Lower leg skin (tissue), 4 donors: Measurements from ENCODE around the gene SORD. TPM values are rescaled to one million over a fixed set of nuclear protein-coding genes. Genes with fewer than 3 reads are reported as not detected.

Experiments used
- DNase-seq, 2 donors: peaks; one replicate each; pipeline ENCODE4 v3.0.0-alpha.2; 2019; ENCODE audit warnings: low spot score in 2 of 2
- H3K4me3 ChIP-seq: fragments of 200-600 bp; sonication (generic); 2 replicates; pipeline ENCODE4 v1.5.1; 2017; ENCODE audit warnings: mild to moderate bottlenecking, low read depth; ENCODE audit not compliant: poor library complexity, severe bottlenecking
- CTCF ChIP-seq, 3 donors: fragments of 450-650 bp; IDR thresholded peaks; one replicate each; pipeline ENCODE4 v1.5.1; 2016; ENCODE audit warnings: antibody characterized with exemption in 3 of 3, mild to moderate bottlenecking in 3 of 3, moderate library complexity in 2 of 3
- POLR2A ChIP-seq, 2 donors: fragments of 450-650 bp; IDR thresholded peaks; one replicate each; pipeline ENCODE4 v1.6.1; 2016 to 2017; ENCODE audit warnings: antibody characterized with exemption in 2 of 2, mild to moderate bottlenecking in 1 of 2, moderate library complexity in 1 of 2
- WGBS, 2 donors: methylation state at CpG; one replicate each; pipeline ENCODE4 v1.1.5; 2018; 5-methylcytosine and 5-hydroxymethylcytosine counted together
- intact Hi-C: fragments of 100-400 bp; cut with DNase I; formaldehyde crosslinking; loops from one replicate; pipeline ENCODE4 v1.15.0; 2023; ENCODE audit warnings: low total_unique reads
- total RNA-seq, 4 donors: library from RNA; depleted of rRNA; stranded (reverse); fragments of >200 nt; gene quantifications; one replicate each; pipeline ENCODE4 v1.1.0, GENCODE V29; 2016

Gene SORD
- total RNA-seq, 4 donors from 2014 or later = 54.3 to 87.9 (median 83.9) TPM

- TF ChIP-seq CTCF (IDR thresholded peaks at IDR 0.05) (no peak), POLR2A (IDR thresholded peaks at IDR 0.05) (no peak)
- H3K4me3 ChIP-seq = no peak overlapping the region
- intact Hi-C loops = no loop called here
- no peak for DNase-seq
- 56% methylated on average over 7 of the region's 7 CpGs for WGBS, 2 donors
Observed at GRCh38 chr15:45091161-45091560, 68.2 kb downstream of the SORD start.

- intact Hi-C loops = no loop called here
- TF ChIP-seq POLR2A (IDR thresholded peaks at IDR 0.05) (no peak), CTCF (IDR thresholded peaks at IDR 0.05) (no peak)
- H3K4me3 ChIP-seq = no peak overlapping the region
- DNase-seq = no peak
- WGBS, 2 donors = 60 to 74% methylated on average over 2 of the region's 2 CpGs
Observed at GRCh38 chr15:45091576-45091975, 68.6 kb downstream of the SORD start.

- TF ChIP-seq CTCF (IDR thresholded peaks at IDR 0.05) = no peak
- TF ChIP-seq POLR2A (IDR thresholded peaks at IDR 0.05) = no peak
- intact Hi-C loops = no loop called here
- 91 to 93% methylated on average over 4 of the region's 4 CpGs for WGBS, 2 donors
- peak in 1 of 2 donors; percentile 68 for DNase-seq
- no peak overlapping the region for H3K4me3 ChIP-seq
Observed at GRCh38 chr15:45093013-45093412, 70.0 kb downstream of the SORD start.

GRCh38 chr15:45093622-45094357 lies 70.8 kb downstream of the SORD start:
- H3K4me3 ChIP-seq = no peak overlapping the region
- TF ChIP-seq POLR2A (IDR thresholded peaks at IDR 0.05) = no peak
- no peak for TF ChIP-seq CTCF (IDR thresholded peaks at IDR 0.05)
- WGBS, 2 donors = 90 to 92% methylated on average over 11 of the region's 11 CpGs
- DNase-seq = no peak
- intact Hi-C loops = no loop called here

GRCh38 chr15:45094358-45094730 lies 71.3 kb downstream of the SORD start:
- intact Hi-C loops = no loop called here
- no peak overlapping the region for H3K4me3 ChIP-seq
- no peak for DNase-seq
- 79 to 87% methylated on average over 7 to 9 of the region's 9 CpGs for WGBS, 2 donors
- TF ChIP-seq CTCF (IDR thresholded peaks at IDR 0.05) (no peak), POLR2A (IDR thresholded peaks at IDR 0.05) (no peak)

- intact Hi-C loops = no loop called here
- no peak for DNase-seq
- WGBS, 2 donors = 90 to 93% methylated on average over 11 of the region's 11 CpGs
Observed at GRCh38 chr15:45095661-45096060, 72.7 kb downstream of the SORD start.

More at GRCh38 chr15:45095661-45096060, 72.7 kb downstream of the SORD start:
- TF ChIP-seq POLR2A (IDR thresholded peaks at IDR 0.05) (no peak), CTCF (IDR thresholded peaks at IDR 0.05) (no peak)
- no peak overlapping the region for H3K4me3 ChIP-seq
